HG03575 (cell line): Measurements from ENCODE around the gene STXBP5.

Experiments used
- ATAC-seq: cut with Tn5 transposase; IDR thresholded peaks from one replicate; pipeline ENCODE4 v1.9.1; 2021; ENCODE audit not compliant: unreplicated experiment, insufficient number of reproducible peaks, low FRiP score; ENCODE audit errors: extremely low read depth

The STXBP5 gene

DNA sequence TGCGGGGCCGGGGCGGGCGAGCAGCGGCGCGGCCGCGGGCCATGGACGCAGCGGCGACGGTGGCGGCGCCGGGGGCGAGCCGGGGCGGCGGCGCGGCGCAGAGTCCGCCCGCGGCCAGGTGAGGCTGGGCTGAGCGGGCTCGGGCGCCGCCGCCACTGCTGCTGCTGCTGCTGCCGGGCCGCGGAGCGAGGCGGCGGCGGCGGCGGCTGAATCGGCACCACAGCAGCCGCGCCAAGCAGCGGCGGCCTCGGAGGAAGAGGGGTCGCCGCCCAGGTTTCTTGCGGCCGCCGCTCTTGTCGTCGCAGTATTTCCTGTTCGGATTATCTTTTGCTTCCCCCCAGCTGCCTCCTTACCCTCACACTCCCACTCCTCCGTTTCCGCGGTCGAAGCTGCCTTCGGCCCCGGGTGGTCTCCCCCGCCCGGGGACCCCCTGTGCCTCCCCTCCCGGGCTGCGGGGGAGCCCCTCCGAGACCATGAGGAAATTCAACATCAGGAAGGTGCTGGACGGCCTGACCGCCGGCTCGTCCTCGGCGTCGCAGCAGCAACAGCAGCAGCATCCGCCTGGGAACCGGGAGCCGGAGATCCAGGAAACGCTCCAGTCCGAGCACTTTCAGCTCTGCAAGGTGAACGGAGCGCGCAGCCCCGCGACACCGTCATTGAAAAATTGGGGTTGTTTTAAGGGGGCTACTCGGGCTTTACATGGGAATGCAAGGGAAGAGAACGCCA, at the start of gene STXBP5:
TSS of gene STXBP5 (plus strand) at position 358 of the 726 bp plus-strand sequence. CDS start at position 474, 116 bp downstream.
- ATAC-seq, result no peak

DNA sequence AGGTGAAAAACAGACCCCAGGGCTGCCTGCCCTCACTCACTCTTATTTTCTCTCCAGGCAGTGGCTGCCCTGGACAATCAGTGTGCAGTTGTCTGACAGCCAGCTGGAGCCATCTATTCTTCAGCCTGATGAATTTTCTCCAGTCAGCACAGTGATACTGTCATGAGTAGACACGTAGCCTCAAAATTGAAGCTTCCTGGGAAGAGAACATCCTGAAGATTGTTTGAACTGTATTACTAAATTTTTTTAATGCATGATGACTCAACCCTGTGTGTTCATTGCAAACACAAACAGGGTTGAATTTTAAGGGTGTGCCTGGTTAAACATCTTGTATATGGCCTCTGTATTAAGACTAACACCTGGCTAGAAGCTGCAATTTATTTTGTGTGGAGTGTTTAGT, 49.8 kb upstream of the STXBP5 start:
- ATAC-seq, result no peak

DNA sequence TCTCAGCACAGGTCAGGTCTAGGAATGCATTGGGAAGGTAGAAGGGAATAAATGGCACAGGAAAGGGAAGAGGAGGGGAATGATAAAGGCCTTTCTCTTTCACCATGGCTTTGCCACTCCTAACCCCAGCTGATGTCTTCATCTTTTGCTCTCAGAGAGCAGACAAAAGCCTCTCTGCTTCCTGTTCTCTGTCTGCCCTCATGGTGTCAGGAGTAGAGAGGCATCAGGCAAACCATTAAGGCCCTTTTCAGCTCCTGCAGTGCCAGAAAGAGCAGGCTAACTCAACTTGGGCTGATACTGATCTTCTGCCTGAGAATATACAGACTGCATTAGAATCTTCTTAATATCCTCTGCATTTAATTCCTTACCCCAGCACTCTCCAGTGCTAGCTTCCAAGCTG, 48.0 kb upstream of the STXBP5 start:
- no peak for ATAC-seq

DNA sequence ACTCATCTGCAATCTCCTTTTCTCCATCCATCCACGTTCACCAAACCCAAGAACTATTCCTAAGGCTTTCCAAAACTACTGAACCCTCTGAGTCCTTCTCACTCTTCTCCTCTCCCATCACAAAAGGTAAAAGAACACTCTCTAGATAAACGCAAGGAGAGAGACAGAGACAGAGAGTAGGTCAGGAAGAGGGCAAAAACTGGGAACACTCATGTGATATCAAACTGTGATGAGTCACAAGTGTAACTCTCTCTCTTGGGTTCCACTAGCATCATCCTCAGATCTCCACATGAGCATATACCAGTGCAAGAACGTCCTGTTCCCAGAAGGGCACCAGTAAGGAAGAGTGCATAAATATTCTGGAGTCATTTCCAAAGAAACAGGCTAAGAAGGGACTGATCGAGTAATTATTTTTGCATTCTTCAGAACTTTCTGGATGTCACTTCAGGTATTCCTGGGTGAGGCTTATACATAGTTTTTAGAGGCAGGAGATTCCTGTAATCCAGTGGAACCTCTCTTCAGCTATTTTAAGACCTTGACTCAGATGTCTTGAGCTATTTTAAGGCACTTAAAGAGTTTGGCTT, 47.3 kb upstream of the STXBP5 start:
- ATAC-seq, result no peak

DNA sequence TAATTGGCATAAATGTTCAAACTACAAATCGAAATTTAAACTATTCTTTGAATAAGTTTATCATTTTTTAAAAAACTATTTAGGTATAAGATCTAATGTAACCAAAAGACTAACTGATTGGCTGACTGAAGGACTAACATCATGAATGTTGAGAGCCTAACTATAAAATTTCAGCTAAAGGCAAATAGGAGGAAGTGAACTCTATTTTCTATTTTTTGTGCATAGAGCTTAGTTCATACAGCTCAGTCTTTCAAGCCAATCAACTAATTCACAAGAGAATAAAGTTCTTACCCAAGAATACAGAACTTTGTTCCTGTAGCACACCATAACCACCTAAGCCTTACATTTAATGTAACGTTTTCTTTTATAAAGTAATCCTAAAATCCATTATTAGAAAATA, 46.3 kb upstream of the STXBP5 start:
- ATAC-seq, result no peak

DNA sequence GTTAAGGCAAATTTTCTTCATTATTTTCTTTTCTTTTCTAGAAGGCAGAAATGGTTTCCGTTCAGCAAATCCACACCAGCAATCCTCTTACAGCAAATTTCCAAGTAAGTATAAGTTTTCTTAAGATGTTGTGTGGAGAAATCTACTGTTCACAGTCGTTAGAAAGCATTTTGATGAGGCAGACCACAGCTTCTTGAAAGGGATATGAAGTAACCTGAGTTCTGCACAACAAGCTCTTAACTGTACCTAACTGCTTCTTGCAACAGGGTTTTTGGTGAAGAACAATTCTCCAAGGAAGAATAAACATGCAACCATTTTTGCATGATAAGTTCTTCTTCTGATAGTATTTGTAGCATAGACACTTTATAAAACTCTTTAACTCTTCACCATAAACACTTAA, 45.3 kb upstream of the STXBP5 start:
- no peak for ATAC-seq

DNA sequence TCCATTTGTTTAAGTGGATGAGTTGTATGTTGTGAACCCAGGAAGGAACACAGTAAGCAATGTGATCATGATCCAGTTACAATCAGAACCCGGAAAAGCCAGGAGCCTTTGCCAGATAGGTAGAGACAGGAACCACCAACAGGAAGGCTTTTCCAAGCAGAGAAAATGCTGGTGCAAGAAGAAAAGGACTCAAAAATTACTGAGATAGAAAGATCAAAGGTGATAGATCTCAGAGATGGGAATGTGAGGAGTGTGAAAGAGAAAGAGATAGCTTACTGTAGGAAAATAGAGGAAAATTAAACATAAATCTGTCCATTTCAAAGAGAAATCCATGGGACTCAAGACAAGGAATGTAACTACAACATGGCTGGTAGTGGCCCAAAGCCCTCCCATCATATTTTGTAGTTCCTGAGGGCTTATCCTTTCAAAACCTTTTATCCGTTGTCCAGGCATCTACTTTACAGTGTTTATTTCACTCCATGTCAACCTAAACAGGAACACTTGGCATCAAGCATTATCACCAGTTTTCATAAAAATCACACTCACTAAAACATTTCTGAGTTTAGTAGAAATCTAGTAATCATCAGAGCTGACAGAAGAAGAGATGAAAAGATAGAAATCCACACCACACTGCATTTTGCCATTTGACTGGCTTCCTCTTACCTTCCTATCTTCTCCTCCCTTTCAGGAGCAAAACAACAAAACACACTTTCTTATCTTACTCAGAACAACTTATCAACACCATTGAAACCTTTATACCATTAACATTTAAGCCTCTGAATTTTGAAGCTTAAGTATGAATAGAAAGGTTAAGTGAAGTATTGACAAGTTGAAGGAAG, 44.5 kb upstream of the STXBP5 start:
- ATAC-seq, result no peak

DNA sequence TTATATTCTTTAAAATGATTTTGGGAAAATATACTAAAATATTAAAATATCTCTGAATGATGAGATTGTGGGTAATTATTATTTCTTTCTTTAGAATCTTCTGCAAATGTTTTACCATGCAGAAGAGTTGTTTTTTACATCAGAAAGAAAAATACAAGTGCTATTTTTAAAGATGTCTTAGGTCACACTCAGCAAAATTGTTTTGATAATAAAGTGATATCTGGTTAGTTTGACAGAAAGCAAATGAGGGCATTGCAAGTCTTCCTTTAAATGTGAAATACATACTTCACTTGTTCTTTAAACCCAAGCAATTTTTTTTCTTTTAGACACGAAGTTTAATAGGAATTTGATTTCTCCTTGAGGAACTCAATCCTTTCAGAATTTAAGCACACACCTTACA, 43.6 kb upstream of the STXBP5 start:
- no peak for ATAC-seq

DNA sequence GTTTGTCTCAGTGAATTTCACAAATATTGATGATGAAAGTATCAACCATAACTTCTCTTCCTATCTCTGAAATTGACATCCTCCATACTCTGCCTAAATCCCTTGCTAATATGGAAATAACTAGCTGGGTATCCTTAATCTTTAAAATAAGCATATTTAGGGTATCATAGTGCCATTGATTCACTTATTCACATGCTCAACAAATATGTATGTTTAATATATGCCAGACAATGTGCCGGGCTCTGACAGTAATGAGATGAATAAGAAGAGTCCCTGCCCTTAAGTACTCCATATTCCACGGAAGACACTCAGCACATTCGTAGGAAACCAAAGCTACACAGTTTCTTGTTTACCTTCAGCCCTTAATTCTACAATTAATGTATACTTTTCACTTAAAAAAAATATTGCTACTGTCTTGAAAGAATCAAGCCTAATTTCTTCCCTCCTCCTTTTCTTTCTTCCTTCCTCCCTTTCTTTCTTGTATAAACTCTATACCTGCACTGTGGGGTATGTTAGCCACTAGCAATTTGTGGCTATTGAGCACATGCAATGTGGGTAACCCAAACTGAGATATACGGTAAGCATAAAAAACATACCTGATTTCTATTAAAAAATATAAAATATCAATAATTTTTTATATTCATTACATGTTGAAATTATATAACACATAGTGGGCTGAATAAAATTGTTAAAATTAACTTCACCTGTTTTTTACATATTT, 42.8 kb upstream of the STXBP5 start:
- ATAC-seq, result no peak

DNA sequence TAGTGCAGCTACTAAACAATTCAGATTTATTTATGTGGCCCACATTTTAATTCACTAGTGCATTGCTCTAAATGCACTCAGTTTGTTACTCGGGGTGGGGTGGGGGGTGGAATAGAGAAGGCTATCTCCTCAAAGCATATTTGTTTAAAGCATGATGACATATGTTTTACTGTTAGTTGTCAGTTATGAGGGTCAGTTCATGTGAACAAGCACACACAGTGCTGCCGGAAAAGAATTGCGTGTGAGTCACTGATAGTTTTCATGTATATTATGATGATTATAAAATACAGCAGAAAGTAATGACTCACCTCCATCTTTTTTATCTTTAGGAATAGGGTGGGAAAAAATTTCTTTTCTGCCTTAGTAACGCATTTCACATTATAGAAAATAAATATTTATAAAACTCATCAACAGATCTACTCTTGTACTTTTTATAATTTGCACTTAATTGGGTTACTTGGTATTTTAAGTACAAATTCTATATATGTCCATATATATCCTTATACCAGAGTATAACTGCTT, 42.2 kb upstream of the STXBP5 start:
- ATAC-seq, result no peak

DNA sequence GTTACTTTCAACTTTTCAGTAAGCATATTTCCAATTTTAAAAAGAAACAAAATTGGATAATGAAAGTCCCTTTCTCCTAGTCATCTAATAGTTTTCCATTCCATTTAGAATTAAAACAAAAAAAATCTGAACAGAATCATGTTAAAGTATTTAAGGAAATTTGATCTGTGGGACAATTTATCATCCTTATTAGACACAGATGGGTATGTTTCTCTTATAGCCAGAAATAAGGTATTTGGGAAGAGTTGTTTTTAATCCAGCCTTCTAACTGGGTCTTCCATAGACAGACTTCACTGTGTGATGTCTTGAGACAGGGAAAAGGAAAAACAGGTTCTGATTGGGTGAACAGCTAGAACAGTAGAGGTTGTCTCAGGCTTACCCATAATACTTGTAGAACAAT, 39.5 kb upstream of the STXBP5 start:
- ATAC-seq, result no peak

DNA sequence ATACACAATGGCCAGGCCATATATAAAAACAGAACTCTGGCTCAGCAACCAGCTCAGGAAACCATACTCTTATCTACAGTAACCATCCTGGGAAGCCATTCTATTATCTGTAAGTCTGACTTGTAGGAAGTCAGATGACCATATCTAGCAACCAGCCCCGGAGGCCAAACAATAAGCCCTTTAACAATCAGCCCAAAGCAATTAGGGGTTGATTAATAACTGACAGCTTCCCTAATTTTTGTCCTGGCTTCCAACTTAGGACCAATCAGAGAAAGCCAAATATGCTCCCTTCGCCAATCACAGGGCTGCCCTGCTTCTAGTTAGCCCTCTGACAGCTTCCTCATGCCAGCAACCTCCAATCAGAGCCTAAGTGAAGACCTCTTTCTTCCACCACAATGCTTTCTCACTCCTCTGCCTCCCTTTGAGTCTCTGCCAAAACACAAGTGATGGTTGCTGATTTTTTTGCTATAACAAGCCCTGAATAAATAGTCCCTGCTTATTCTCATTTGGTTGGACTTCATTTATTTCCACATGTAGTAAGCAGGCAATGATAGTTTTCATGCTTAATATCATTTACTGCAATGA, 37.8 kb upstream of the STXBP5 start:
- no peak for ATAC-seq

DNA sequence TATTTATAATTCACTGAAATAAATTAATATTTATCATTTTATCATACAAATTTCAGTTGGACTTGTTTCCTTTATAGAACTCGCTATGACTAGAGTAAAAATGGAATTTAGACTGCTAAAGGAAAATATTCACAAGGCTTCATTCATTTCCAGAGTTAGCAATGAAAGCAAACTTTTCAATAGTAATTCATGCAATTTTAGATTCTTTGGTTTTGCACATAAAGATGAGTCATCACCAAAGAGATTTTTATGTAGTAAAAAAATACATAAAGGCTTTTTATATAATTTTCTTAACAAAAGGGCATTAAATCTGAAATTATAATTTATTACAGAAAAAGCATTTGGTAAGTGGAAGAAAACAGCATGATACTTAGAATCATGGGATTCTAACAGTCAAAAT, 37.2 kb upstream of the STXBP5 start:
- ATAC-seq, result no peak

DNA sequence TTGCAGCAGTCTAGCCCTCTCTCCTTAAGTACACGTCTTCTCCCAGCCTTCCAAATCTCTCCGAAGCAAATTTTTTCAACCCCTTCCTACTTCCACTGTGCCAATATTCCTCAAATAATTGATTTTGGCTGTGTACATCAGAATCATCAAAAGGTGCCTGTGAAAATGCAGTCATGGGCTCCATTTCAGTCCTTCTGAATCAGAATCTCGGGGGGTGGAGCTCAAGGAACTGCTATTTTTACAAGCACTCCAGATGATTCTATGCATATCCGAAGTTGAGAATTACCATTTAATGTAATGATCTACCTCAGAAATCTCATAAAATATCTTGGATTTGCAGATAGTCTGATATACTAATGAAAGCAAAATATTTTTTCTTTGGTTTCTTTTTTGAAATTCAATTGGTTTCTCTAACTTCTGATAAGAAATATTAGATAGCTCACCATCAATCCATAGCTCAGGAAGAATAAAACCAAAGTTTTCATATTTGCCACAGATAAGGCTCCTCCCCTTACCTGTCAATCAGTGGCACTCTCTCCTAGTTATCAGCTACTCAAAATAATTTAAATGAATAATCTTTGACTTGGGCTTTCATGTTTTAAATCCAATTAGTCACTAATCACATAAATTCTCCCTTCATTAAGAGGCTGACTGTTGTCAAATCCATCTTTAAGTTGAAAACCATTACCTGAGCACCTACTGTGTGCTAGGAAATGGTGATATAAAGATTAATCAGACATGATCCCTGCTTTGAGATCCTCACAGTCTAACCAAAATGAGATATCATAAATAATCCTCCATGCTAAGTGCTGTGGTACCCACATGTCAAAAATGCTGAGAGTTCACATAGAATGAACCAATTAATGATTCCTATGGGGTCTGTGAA, 36.4 kb upstream of the STXBP5 start:
- ATAC-seq, result no peak

DNA sequence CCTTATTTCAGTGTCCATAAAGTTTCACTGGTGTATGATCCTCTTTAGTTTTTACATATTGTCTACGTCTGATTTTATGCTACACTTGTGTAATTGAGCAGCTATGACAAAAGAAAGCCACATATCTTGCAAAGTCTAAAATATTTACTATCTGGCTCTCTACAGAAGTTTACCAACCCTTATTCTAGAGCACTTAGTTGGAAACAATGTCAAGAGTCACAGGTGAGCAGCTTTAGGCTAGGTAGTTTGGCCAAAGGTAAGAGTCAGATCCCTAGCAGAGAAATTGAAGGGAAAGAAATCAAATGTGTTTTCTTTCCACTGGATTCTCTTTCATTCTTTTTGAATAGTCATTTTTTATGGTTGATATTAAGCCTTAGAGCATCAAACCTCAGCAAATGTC, 34.7 kb upstream of the STXBP5 start:
- no peak for ATAC-seq

DNA sequence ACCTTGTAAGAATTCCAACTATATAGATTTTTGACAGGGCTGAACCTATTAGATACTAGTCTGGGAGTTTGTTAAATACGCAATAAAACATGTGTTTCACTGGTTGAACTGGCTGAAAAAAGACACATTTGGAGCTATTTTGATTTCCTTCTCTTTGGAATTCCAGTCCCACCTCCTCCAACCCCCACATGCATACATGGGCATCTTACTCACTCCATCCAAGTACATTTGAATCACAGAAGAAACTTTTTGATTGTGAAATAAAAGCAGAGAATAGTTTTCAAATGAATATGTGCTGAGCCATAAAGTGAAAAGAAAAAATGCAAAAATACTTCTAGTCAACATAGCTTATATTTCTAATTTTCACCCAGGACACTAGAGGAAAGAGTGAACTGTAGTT, 33.9 kb upstream of the STXBP5 start:
- ATAC-seq, result no peak

DNA sequence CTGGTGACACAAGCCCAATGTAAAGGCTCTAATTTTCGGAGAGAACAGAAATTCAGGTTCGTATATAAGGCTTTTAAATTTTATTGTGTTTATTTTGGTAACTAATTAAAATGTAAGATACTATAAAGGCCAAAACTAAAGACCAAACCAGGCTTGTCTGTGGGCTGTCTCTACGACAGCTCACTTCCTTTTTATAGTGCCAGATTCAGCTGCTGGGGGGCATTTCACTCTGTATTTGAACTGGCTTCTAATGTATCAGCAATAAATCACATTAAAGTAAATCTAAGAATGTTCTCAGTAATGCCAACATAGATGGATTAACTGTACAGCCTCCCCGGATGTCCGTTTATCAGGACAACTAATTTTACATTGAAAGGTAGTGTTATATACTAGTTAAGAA, 31.1 kb upstream of the STXBP5 start:
- no peak for ATAC-seq

DNA sequence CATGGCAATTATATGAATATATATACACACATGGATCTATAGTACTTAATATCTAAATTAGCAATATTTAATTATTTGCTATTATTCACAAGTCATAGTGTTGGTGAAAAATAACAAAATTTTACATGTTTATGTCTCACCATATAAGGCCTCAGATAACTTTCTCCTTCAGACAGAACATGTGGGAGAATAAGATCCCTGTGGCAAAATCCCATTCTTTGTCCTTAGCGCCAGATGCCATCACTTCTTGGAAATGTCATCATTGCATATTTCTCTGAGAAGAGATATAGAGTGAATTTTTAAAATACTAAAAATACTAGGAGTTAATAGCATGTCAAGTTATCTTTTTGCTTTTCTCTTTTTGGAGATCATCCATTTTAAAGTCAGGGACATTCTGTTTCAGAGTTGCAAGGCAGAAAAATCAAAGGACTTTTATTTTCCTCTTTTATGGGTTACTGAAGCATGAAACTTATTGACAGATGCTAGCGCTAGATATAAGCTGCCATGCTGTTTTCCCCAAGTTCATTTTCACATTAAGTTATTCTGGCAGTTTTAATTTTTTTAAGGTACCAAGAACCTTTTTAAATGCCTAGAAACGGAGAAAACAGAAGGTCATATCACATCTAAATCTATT, 30.4 kb upstream of the STXBP5 start:
- no peak for ATAC-seq
